Measurements from ENCODE around the gene GPR152. TPM values are rescaled to one million over a fixed set of nuclear protein-coding genes. Genes with fewer than 3 reads are reported as not detected.

GPR152 gene
- total RNA-seq, 4 donors from 2014 or later, result not detected

DNA sequence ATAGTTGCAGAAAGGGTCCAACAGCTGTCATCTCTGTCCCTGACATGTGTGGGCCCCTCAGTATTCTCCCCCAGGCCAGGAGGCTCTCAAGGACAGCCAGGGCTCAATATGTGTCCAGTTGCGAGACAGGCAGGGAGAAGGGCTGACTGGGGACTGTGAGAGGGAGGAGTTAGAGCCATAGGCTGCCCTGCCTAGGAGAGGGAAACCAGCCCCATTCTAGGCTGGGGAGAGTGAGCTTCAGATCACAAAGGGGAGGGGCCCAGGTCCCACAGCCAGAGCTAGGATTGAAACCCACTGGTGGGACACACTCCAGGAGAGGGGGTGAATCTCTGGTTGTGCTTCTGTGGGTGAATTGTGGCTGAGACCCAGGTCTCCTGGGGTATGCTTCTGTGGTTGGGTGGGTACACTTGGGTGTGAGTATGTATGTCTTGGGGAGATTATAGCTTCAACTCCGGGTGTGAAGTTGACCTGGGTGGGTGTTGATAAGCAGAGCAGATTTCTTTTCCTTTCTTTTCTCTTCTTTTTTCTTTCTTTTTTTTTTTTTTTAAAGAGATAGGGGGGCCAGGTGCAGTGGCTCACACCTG, 39.2 kb downstream of the GPR152 start:
- no peaks in the 10 kb centered on the region for H3K27me3 ChIP-seq
- DNase-seq, result no peak
- 74 to 79% methylated on average over 2 of the region's 2 CpGs for WGBS, 2 donors
- no peak for TF ChIP-seq POLR2A (IDR thresholded peaks at IDR 0.05)
- TF ChIP-seq, protein P1, sequence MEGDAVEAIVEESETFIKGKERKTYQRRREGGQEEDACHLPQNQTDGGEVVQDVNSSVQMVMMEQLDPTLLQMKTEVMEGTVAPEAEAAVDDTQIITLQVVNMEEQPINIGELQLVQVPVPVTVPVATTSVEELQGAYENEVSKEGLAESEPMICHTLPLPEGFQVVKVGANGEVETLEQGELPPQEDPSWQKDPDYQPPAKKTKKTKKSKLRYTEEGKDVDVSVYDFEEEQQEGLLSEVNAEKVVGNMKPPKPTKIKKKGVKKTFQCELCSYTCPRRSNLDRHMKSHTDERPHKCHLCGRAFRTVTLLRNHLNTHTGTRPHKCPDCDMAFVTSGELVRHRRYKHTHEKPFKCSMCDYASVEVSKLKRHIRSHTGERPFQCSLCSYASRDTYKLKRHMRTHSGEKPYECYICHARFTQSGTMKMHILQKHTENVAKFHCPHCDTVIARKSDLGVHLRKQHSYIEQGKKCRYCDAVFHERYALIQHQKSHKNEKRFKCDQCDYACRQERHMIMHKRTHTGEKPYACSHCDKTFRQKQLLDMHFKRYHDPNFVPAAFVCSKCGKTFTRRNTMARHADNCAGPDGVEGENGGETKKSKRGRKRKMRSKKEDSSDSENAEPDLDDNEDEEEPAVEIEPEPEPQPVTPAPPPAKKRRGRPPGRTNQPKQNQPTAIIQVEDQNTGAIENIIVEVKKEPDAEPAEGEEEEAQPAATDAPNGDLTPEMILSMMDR (IDR thresholded peaks at IDR 0.05), result no peak
- H3K36me3 ChIP-seq, result no peaks in the 10 kb centered on the region
- no peak overlapping the region for H3K4me3 ChIP-seq (replicated peaks in 1 of 3)
- intact Hi-C loops (cut with DNase I), result no loop called here
- H3K9me3 ChIP-seq, result no peaks in the 10 kb centered on the region
- no peak overlapping the region for H3K27ac ChIP-seq
- peaks cover 9 to 56% of the 10 kb centered on the region in 2 donors for H3K4me1 ChIP-seq

DNA sequence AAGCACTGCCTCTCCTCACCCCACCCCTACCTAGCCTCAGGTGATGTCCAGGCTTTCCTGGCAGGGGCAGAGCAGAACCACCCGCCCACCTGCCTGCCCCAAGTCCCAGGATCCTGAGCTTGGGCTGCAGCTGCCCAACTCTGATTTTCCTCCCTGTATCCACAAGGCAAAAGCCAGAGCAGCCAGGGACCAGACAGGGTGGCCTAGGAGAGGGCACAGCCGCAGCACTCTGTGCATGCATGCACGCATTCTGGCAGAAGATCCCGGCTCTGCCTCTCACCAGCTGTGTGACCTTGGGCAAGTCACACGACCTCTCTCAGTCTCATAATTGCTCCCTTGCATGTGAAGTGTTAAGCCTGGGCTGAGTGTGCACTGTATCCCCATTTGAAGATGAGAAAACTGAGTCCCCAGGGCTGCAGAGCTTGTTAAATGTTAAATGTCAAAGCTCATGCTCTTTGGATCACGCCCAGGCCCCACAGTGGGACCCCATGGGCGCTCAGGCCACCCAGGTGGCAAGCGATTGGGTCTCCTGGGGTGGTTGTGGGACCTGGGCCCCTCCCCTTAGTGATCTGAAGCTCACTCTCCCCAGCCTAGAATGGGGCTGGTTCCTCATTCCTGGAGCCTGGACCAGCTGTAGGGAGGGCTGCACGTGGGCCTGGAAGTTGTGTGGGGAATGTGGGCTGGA, 39.9 kb downstream of the GPR152 start:
- intact Hi-C loops (cut with DNase I), result no loop called here
- 72 to 88% methylated on average over 6 to 9 of the region's 9 CpGs for WGBS, 2 donors
- H3K9me3 ChIP-seq, result no peaks in the 10 kb centered on the region
- H3K36me3 ChIP-seq, result no peaks in the 10 kb centered on the region
- H3K4me1 ChIP-seq, result peaks cover 9 to 49% of the 10 kb centered on the region in 2 donors
- DNase-seq, result no peak
- H3K4me3 ChIP-seq (replicated peaks in 1 of 3), result no peak overlapping the region
- TF ChIP-seq, protein P1 (IDR thresholded peaks at IDR 0.05), result no peak
- no peak for TF ChIP-seq POLR2A (IDR thresholded peaks at IDR 0.05)
- H3K27ac ChIP-seq, result no peak overlapping the region
- H3K27me3 ChIP-seq, result no peaks in the 10 kb centered on the region

DNA sequence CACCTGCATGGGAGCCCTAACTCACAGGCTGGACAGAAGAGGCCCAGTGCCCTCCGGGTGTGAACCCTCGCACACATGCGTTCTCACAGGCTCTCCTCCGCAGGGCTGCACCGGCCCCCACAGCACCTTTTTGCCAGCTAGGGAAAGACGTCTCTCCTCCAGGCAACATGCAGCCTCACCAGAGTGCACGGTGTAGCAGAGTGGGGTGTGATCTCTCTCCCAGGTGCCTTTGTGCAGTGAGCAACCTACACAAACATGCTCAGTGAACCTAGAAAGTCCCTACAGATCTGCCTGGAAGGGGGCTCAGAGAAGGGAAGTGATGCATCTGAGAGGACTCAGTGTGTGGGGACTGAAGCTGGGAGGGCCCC, 40.8 kb downstream of the GPR152 start:
- intact Hi-C loops (cut with DNase I), result no loop called here
- DNase-seq, result no peak
- Histone ChIP-seq H3K27ac (no peak overlapping the region), H3K4me1 (peaks cover 9 to 40% of the 10 kb centered on the region in 2 donors), H3K27me3 (no peaks in the 10 kb centered on the region), H3K36me3 (no peaks in the 10 kb centered on the region), H3K4me3 (replicated peaks in 1 of 3) (no peak overlapping the region), H3K9me3 (no peaks in the 10 kb centered on the region)
- TF ChIP-seq POLR2A (IDR thresholded peaks at IDR 0.05), result no peak
- TF ChIP-seq, protein P1 (IDR thresholded peaks at IDR 0.05), result no peak
- 20 to 40% methylated on average over 1 to 7 of the region's 7 CpGs for WGBS, 2 donors

- Histone ChIP-seq H3K27ac (no peak overlapping the region), H3K4me3 (replicated peaks in 1 of 3) (no peak overlapping the region), H3K27me3 (no peaks in the 10 kb centered on the region), H3K4me1 (peaks cover 4 to 37% of the 10 kb centered on the region in 2 donors), H3K9me3 (no peaks in the 10 kb centered on the region), H3K36me3 (no peaks in the 10 kb centered on the region)
- TF ChIP-seq, protein P1 (IDR thresholded peaks at IDR 0.05), result no peak
- no peak for TF ChIP-seq POLR2A (IDR thresholded peaks at IDR 0.05)
- intact Hi-C loops (cut with DNase I), result no loop called here
- WGBS, 2 donors, result 73 to 83% methylated on average over 7 to 11 of the region's 17 CpGs
- no peak for DNase-seq
Observed at GRCh38 chr11:67410984-67411784, 41.3 kb downstream of the GPR152 start.
